HG03521 (cell line): ENCODE results near the gene TMPRSS11A.

Experiments used
- ATAC-seq: cut with Tn5 transposase; IDR thresholded peaks from one replicate; pipeline ENCODE4 v1.9.1; 2021; ENCODE audit warnings: mild to moderate bottlenecking, moderate library complexity; ENCODE audit not compliant: unreplicated experiment

TMPRSS11A gene

DNA sequence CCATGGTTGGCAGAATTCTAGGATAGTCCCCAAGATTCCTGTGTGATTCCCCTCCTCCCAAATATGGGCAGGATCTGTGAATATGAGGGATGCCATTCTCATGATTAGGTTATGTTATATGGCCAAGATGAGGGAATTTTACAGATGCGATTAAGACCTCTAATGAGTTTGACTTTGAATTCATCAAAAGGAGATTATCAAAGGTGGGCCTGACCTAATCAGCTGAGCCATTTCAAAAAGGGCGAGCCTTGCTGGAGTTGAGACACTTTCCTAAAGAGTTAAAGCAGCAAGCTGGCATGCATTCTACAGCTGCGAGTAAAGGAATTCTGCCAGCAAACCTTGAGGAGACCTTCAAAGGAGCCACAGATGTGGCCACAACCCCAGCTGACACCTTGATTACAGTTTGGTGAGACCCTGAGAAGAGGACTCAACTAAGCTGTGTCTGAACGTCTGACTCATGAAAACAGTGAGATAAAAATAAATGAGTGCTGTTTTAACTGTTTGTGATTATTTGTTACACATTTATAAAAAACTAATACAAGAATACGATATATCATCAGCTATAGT lies 47.8 kb downstream of the TMPRSS11A start:
- no peak for ATAC-seq

DNA sequence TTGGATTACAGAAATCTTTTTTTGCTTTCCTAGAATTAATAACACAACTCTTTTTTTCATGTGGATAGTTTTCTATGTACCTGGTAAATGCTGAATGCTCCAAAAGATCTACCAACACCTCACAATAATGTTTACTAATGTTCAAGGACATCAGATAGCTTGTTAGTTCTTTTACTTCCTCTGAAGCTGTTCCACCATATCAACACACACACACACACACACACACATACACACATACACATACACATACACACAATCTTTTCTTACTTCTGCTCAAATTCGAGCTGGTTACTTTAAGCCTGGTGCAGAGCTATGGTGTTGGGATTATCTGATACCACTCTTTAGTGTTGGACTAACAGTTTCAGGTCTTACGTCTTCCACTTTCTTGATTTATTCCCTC lies 51.2 kb downstream of the TMPRSS11A start:
- no peak for ATAC-seq

DNA sequence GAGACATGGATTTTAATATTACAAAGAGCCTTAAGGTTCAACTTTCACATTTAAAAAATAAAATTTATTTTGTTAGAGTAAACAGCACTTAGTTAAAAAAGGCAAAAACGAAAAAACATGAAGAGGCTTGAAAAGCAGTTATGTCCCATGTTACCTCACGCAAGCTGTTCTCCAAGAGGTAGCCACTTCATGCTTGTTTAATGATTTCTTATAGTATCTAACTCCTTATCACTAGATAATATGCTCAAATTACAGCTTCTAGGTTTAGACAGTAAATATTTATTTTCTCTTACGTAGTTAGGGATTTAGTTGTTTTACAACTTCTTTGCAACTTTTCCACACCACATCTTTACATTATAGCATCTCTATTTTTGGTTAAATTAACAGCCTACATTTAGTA lies 51.7 kb downstream of the TMPRSS11A start:
- no peak for ATAC-seq

DNA sequence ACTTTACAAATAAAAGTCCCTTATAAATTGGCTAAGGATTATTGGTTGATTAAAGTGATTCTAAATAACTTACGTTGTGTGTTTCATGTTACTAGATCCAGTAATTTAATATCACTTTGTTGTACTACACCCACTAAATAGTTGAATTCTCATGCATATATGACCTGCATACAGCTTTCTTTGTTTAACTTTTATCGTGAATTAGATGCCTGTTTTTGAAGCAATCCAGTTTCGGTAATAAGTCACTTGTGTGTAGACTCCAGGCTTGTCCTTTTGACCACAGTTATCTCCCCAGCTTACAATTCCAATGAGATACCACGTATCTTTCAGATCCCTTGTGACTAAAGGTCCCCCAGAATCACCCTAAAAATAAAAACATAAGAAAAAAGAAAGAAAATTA lies 52.2 kb downstream of the TMPRSS11A start:
- ATAC-seq: no peak

DNA sequence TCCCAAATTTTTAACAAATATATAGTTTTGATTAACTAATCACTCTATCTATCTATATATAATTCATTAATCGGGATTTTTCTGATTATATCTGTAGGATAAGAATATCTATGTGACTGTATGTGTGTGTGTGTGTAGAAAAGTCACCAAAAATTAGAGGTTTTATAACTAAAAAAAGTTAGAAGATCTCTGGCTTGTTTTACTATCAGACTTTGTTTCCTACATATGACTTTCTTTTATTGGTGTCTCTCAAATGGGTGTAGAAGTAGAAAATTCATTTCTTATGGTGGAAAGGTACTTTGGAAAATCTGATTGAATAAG lies 52.7 kb downstream of the TMPRSS11A start:
- ATAC-seq: no peak

DNA sequence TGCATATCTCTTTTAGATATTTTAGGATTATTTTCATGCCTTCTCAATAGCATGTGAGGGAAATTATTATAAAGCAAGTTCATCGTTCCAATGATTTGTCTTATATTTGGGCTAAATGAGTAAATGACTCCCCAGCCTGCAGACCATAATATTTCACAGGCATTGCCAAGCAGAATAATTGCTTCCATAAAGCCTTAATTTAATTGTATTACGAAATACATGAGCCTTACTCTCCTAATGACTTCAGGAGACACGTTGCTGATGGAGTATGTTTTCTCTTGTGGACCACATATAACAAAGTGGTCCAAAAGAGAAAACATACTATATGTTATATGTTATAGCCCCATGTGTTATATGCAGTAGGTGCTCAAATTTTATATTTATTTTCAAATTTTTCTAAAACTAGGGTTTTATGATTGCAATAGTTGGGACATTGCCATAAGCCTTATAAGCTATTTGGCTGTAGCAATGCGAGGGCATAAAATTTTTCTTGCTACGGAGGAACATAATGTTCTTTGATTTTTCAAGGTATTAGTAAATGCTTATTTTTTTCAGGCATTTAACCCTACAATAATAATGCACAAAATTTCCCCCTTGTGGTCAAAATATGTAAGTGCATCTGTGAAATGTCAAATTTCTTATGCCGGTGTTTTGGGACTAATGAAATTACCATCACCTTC lies 53.2 kb downstream of the TMPRSS11A start:
- no peak for ATAC-seq

DNA sequence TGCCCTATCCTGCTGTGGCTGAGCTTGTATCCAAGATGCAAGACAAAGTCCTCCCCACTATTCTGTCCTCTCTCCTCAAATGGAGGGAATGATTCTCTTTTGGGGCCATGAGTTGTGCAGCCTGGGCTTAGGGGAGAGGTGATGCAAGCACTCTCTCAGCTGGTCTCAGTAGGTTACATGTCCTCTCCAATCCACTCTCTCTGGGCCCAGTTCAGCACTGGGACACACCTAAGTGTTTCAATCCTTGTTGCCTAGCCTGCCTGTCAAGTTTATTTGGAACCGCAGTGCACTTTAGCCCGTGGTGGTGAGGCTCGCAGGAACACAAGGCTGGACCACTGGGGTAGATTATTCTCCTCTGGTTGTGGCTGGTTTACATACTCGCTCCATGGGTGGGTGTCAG lies 55.6 kb downstream of the TMPRSS11A start:
- ATAC-seq: no peak

DNA sequence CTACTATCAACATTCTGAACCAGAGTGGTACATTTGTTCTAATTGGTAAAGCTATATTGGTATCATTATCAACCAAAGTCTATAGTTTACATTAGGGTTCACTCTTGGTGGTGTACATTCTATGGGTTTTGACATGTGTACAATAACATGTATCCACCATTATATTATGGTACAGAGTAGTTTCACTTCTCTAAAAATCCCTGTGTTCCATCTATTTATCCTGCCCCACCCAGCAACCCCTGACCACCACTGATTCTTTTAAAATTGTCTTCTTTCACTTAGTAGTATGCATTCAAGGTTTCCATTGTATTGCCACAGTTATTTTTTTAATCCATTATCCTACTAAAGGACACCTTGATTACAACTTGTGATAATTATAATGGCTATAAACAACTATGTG lies 64.2 kb downstream of the TMPRSS11A start:
- ATAC-seq: no peak

DNA sequence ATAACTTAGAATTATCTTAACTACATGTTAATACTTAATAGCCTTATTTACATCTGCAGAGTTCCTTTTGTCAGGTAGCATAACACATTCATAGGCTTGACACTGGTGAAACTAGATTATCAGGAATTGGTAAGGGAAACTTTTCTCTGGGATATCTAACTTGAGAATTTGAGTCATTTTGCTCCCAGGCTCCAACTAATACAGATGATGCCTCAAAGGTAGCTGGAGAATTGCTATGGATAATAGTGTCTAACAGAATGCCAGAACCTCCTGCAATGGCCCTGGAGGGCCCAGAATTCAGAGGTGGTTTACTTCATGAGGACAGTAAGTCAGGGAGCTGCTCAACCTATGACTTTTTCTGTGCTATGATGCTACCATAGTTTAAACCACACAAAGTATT lies 65.6 kb downstream of the TMPRSS11A start:
- no peak for ATAC-seq

DNA sequence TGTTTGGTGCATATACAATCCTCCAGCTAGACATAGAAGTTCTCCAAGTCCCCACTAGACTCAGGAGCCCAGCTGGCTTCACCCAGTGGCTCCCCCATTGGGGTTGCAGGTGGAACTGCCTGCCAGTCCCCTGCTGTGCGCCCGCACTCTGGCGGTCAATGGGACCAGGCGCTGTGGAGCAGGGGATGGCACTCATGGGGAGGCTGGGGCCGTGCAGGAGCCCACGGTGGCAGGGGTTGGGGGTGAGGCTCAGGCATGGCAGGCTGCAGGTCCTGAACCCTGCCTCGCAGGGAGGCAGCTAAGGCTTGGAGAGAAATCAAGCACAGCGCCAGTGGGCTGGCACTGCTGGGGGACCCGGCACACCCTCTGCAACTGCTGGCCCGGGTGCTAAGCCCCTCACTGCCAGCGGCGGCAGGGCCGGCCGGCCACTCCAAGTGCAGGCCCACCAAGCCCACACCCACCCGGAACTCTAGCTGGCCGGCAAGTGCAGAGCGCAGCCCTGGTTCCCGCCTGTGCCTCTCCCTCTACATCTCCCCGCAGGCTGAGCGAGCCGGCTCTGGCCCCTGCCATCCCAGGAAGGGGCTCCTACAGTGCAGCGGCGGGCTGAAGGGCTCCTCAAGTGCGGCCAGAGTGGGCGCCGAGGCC lies 66.8 kb downstream of the TMPRSS11A start:
- no peak for ATAC-seq

DNA sequence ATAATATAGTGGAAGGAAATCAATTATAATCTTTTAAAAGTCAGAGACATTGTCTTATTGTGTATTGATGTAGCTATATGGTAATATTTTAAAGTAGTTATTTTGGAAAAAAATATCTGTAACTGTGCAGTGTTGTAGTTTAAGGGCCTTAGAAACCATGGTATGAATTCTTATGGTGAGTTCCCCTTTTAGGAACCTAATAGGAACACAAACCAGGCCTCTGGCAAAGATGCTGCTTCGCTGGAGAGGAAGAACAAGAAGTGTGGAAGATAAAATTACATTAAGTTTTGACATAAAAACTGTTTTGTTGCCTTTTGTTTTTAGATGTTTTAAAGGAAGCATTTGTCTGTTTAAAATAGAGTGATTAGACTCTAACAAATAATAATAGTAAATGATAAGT lies 68.6 kb downstream of the TMPRSS11A start:
- ATAC-seq: no peak

DNA sequence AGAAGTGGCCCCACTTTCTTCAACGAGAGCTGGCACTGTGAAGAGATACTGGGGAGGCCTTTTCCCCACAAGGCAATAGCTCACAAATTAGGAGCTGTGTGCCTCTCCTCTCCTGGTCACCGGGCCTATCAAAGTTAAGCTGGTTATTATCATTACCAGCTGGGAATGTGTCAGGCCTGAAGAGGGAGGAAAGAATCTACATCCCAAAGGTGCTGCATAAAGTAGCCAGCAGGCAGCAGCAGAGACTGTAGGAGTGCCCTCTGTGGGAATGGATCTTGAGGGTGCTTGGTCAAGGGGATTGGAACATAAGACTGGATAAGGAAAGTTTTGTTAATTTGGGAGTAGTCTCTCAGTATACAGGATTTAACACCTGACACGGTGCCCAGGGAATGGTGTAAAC lies 70.4 kb downstream of the TMPRSS11A start:
- no peak for ATAC-seq

DNA sequence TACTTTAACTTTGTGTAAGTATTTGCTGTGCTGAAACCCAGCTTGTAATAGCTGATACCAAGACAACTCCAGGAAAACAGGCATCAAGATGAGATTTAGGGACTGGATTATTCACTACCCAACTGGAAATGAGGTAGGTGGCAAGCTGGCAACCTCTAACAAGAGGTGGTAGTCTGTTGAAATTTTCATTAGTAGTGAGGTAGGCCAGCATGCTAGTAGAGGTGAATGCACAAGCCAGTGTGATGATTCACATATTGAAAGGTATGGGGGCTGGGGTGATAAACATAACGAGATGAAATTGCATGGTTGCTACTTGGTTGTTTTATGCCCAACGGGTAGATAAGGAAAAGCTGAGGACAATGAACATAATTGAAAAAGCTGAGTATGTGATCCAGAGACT lies 71.0 kb downstream of the TMPRSS11A start:
- no peak for ATAC-seq

DNA sequence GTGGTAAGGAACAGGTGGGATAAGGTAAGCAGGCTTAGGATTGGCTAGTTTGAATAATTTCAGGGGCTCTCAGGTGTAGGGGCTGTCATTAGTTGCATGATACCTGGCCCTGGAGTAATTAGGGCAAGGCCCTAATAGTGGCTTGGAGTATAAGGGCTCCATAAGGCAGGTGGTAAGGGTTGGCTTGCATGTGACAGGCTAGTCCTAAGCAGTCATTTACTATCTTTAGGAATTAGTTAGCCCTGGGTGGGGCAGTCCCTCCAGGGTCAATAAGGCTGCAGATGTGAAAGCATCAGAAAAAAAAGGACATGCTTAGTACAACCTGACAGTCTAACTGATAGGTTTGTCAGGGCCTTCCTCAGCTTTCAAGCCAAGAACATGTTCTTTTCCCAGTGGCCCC lies 71.6 kb downstream of the TMPRSS11A start:
- ATAC-seq: no peak

DNA sequence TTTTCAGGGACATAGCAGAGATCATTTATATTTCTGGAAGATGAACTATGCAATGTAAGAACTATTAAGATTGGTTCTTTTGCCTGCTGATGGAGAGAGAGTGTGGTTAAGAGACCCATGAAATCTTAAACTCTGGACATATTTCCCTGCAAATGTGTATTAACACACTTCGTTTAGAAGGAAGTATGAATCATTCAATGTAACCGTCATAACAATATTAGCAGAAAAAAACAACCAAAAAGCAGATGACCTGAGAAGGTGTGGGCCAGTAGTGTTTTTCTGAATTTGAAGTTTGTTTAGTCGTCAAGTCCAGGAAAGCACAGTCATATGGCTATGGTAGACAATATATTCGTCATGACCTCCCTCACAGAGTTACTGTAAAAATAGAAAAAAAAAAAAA lies 77.0 kb downstream of the TMPRSS11A start:
- ATAC-seq: no peak

DNA sequence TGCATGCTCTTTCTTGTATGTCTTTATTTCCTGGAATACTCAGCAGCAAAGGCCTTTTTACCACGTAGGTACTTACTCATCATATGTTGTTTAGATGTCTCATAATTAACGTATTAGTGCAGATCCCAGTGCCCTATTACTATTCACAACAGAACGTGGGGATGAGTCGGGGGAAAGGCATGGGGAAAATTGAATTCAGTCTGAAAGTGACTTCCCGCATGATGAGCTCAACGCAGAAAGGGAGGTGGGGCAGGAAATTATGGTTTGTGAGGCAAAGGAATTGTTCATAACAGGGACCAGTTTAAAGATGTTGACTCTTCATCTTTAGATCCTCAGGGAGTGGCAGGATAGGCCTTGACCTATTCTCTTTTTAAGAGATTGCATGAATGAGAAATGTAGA lies 77.5 kb downstream of the TMPRSS11A start:
- no peak for ATAC-seq

DNA sequence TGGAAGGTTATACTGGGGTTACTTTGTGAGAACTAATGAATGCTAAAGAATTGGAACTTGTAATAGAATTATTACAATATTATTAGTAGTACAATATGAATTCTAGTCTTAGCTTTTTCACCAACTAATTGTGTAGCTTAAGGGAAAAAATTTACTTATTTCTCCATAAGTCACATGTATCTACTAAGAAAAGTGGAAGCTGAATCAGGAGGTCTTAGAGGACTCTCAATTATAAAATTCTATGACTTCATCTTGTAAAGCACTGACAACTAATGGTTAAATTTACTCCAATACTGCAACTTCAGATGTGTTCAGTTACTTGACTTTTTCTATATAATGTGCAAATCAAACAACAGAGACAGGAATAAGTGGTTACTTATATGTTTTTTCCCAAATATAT lies 78.6 kb downstream of the TMPRSS11A start:
- no peak for ATAC-seq

DNA sequence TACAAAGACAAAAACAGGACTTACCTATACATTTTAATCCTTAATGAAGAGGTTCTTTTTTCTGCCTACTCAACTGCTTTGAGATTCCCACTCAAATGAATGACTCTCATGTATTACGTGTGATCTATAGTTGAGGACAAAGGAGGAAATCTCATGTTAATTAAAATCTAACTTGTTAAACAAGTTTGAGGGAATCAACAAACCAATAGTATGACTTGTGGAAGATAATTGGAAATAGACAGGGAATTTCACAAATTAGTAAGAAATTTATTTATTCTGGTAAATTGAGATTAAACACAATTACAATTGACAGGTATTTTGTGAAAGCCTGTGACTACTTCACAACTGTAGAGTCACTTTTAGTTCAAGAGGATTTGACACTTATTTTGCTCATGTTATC lies 79.4 kb downstream of the TMPRSS11A start, which contains the start of gene TMPRSS11D:
Gene TMPRSS11D, minus strand, starts transcription at position 101 of the 400 bp plus-strand sequence. Its CDS starts 69 bp downstream, at position 32.
- no peak for ATAC-seq

DNA sequence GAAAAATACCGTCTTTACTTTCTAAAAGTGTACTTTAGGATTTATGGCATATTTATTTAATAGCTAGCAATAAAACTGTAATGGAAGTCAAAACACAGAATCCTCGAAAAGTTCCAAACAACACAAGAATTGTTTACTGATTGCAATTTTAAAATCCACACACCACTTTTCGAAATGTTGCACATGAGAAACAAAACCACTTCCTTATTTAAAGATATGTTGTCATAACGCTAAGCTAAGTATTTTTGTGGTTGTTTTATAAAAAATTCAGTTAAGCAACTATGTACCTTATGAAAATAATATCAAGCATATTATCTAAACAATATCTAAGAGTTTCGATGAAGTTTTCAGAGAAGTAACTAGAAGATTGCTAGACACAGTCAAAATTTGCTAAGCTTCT lies 79.8 kb downstream of the TMPRSS11A start:
- no peak for ATAC-seq

DNA sequence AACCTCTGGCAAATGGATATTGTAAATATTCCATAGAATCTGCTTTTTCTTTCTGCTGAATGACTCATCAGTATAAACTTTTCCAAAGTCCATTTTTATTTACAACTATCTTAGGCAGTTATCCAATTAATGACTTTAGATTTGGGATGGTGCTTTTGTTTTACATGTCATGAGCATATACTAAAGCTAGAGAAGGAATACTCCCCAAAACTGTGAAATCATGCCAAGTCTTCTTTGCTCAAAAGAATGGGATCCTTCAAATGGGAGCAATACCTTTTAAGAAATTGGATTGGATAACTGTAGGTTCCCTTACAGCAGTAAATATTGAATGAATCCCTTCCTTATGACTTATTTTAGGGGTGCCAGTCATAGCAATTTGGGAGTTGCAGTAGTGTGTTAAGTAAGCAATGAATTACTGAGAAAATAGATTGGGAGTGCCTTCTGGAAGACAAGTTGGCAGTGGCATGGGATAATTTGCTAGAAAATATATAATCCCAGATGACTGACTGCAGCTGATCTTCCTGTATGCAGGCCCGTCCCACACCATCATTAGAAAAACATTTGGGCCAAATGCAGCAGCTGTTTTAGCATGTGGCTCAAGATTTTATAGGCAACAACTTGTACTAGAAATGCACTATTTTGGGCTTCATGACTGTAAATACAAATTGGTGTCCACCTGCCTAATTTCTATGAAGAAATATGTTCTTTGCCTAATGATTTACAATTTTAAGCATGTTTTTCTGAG lies 82.3 kb downstream of the TMPRSS11A start:
- no peak for ATAC-seq

DNA sequence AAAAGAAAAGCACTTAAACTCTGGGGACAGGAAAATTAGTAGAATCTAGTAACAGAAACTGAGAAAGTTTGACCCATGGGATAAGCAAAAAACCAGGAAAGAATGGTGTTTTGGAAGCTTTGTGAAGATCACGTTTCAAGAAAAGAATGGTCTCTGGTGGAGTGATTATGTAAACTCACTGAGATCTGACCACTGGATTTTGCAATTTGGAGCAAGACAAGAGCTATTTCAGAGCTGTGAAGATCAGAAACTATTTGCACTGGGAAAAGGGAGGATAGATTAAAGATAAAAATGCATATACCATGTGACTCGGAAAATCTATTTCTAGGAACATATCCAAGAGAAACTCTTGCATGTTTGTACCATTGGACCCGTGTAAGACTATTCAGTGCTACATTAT lies 83.8 kb downstream of the TMPRSS11A start:
- ATAC-seq: no peak

DNA sequence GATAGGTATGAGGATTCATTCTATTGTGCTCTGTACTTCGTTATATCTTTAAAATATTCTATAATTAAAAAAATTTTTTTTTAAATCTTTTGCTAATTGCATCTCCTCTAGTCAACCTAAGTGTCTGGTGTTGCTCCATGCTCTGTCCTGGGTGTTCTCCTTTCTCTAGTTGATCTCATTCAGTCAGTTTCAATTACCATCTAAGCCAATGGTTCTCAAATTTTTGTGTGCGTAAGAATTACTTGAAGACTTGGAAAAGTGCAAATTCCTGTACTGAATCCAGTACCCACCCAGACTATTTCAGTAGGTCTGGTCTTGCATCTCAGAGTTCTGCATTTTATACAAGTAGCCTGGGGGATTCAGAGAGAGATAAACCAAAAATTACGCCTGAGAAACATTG lies 86.2 kb downstream of the TMPRSS11A start:
- no peak for ATAC-seq
